Osteocyte (in vitro differentiated cells): ENCODE data around the gene PIP5K1B. TPM values are rescaled to one million over a fixed set of nuclear protein-coding genes. Genes with fewer than 3 reads are reported as not detected.

Experiments
- DNase-seq: peaks from one replicate; pipeline ENCODE4 v3.0.0; 2021; ENCODE audit warnings: mixed read lengths; ENCODE audit not compliant: unreplicated experiment; ENCODE audit errors: extremely low spot score
- H3K27ac Mint-ChIP-seq: one replicate; pipeline ENCODE4 v1.8.0; 2021; ENCODE audit warnings: mild to moderate bottlenecking, mixed read lengths; ENCODE audit not compliant: unreplicated experiment
- H3K27me3 Mint-ChIP-seq: one replicate; pipeline ENCODE4 v1.8.0; 2021; ENCODE audit warnings: mixed read lengths; ENCODE audit not compliant: unreplicated experiment
- H3K36me3 Mint-ChIP-seq: one replicate; pipeline ENCODE4 v1.8.0; 2021; ENCODE audit warnings: mixed read lengths; ENCODE audit not compliant: unreplicated experiment
- H3K4me1 Mint-ChIP-seq: one replicate; pipeline ENCODE4 v1.8.0; 2021; ENCODE audit warnings: mixed read lengths; ENCODE audit not compliant: unreplicated experiment
- H3K4me3 Mint-ChIP-seq: one replicate; pipeline ENCODE4 v1.8.0; 2021; ENCODE audit warnings: mild to moderate bottlenecking, moderate library complexity, mixed read lengths; ENCODE audit not compliant: unreplicated experiment
- H3K9me3 Mint-ChIP-seq: one replicate; pipeline ENCODE4 v1.8.0; 2021; ENCODE audit warnings: mixed read lengths; ENCODE audit not compliant: unreplicated experiment
- total RNA-seq: library from RNA; stranded (reverse); gene quantifications from 2 replicates; pipeline ENCODE4 v1.2.1, GENCODE V29; 2021
- TF ChIP-seq, protein P1 (sequence below): fragments of 200-600 bp; sonication (generic); IDR thresholded peaks from 2 replicates; pipeline ENCODE4 v1.5.0; 2021; ENCODE audit warnings: antibody characterized with exemption, mild to moderate bottlenecking, moderate library complexity

The PIP5K1B gene
- total RNA-seq, 1 donor from 2014 or later, result not detected

DNA sequence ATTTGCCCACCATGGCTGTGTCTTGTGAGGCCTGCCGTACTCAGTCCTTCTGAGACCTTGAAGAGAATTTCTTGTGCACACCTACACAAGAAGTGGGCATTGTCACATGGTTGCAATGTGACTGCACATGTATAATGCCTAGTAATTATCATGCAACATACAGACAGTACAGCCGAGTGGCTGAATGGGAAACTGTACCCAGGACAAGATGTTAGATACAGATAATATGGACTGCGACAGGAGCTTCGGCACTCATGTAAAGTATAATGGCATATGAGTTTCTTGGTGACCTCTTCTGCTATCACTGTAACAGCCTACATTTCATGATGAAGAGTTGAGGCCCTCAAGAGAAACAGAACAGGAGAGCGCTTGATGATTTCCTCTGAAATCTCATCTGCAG lies 313.7 kb downstream of the PIP5K1B start:
- DNase-seq, result no peak
- no peak overlapping the region for H3K4me3 Mint-ChIP-seq
- peaks cover 49% of the 10 kb centered on the region for H3K27me3 Mint-ChIP-seq
- H3K36me3 Mint-ChIP-seq, result no peaks in the 10 kb centered on the region
- H3K27ac Mint-ChIP-seq, result no peak overlapping the region
- H3K9me3 Mint-ChIP-seq, result no peaks in the 10 kb centered on the region
- no peaks in the 10 kb centered on the region for H3K4me1 Mint-ChIP-seq
- TF ChIP-seq, protein P1, sequence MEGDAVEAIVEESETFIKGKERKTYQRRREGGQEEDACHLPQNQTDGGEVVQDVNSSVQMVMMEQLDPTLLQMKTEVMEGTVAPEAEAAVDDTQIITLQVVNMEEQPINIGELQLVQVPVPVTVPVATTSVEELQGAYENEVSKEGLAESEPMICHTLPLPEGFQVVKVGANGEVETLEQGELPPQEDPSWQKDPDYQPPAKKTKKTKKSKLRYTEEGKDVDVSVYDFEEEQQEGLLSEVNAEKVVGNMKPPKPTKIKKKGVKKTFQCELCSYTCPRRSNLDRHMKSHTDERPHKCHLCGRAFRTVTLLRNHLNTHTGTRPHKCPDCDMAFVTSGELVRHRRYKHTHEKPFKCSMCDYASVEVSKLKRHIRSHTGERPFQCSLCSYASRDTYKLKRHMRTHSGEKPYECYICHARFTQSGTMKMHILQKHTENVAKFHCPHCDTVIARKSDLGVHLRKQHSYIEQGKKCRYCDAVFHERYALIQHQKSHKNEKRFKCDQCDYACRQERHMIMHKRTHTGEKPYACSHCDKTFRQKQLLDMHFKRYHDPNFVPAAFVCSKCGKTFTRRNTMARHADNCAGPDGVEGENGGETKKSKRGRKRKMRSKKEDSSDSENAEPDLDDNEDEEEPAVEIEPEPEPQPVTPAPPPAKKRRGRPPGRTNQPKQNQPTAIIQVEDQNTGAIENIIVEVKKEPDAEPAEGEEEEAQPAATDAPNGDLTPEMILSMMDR, result no peak

DNA sequence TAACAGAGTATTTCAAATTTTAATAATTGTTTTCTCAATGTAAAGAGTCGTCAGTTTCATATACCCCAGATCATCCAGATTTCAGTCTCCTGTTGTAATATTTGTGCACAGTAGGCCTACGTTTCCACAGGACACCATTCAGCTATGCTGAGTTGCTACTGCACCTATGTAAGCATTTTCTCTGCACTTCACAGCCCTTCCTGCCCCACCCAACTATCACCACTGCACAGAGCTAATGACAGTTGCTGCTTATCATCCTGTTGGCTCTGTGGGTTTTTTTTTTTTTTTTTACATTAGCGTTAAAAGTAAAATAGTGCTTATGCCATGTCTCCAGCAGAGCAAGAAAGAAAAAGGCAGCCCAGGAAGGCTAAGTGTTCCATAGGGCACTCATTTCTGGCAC lies 314.8 kb downstream of the PIP5K1B start:
- Mint-ChIP-seq H3K9me3 (no peaks in the 10 kb centered on the region), H3K36me3 (no peaks in the 10 kb centered on the region), H3K27ac (no peak overlapping the region), H3K4me1 (no peaks in the 10 kb centered on the region), H3K27me3 (peaks cover 57% of the 10 kb centered on the region), H3K4me3 (no peak overlapping the region)
- TF ChIP-seq, protein P1, result no peak
- DNase-seq, result no peak

DNA sequence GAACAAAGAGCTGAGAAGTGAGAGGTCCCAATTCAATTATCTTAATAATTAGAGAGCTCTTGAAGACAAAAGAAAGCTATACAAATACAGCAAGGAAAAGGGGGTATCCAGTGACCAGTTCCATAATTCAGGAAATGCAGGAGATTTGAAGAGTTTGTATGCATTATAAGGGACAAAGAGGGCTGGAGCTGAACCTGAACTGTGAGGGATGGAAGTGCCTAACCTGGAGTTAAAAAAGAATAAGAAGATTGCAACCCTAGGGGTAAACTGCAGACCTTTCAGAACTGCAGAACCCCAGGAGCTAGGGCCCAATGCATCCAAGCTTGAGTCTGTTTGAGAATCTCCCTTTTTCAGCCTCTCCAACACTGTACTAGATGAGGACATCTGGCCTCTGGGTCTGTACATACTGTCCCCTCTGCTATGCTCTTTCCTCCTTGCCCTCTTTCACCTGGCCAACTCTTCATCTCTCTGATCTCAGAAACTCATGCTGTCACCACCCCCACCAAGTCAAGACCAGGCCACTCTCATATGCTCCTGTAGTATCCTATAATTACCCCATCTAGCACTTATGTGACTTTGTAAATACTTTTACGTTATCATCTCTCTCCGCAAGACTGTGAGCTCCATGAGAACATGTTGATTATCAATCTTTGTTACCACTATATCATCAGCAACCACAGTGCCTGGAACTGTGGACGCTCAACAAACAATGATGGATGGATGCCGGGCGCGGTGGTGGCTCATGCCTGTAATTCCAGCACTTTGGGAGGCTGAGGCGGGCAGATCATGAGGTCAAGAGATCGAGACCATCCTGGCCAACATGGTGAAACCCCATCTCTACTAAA lies 315.5 kb downstream of the PIP5K1B start:
- Mint-ChIP-seq H3K4me3 (no peak overlapping the region), H3K27ac (no peak overlapping the region), H3K4me1 (no peaks in the 10 kb centered on the region), H3K9me3 (no peaks in the 10 kb centered on the region), H3K36me3 (no peaks in the 10 kb centered on the region), H3K27me3 (peaks cover 50% of the 10 kb centered on the region)
- DNase-seq, result no peak
- TF ChIP-seq, protein P1, result no peak

DNA sequence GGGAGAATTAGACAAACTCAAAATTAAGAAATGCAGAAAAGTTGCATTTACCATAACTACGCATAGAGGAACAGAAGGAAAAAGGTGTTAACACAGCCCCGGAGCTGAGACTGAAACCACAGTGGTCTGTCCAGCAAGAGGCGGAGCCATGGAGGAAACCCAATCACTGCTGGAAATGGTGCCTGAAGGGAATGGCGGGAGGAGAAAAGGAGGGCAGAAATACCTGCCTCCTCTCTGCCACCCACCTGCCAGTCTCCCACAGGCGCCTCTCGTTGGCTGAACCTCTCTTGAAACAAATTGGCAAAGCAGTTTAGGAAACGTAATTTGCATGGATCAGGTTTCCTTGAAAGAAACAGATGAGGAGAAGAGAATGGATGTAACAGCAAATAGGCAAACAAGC lies 318.6 kb downstream of the PIP5K1B start:
- no peaks in the 10 kb centered on the region for H3K4me1 Mint-ChIP-seq
- TF ChIP-seq, protein P1, result no peak
- no peaks in the 10 kb centered on the region for H3K36me3 Mint-ChIP-seq
- no peak overlapping the region for H3K27ac Mint-ChIP-seq
- H3K27me3 Mint-ChIP-seq, result peaks cover 37% of the 10 kb centered on the region
- H3K4me3 Mint-ChIP-seq, result no peak overlapping the region
- DNase-seq, result no peak
- no peaks in the 10 kb centered on the region for H3K9me3 Mint-ChIP-seq

DNA sequence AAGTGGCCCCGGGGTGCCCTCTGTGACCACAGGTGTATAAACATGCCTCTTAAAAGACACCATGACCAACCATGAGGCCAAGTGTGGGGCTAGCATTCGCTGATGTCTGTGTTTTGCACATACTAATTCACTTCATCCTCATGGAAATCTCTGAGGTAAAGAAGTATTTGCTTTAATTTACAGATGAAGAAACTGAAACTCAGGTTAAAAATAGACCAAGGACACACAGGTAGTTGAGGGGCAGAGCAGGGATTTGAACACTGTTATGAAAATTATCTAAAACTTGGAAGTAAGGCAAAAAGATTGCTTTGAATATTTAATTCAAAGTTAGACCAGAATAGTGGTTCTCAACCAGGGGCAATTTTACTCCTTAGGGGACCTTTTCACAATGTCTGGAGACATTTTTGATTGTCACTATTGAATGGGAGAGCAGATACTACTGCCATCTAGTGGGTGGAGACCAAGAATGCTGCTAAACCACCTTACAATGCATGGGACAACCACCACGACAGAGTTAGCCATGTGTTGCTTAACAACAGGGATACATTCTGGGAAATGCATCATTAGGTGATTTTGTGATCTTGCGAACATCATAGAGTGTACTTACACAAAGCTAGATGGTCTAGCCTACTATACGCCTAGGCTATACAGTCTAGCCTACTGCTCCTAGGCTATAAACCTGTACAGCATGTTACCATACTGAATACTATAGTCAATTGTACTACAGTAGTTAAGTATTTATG lies 322.5 kb downstream of the PIP5K1B start:
- TF ChIP-seq, protein P1, result peak; percentile 88
- H3K4me1 Mint-ChIP-seq, result no peaks in the 10 kb centered on the region
- no peak overlapping the region for H3K4me3 Mint-ChIP-seq
- no peak for DNase-seq
- H3K36me3 Mint-ChIP-seq, result no peaks in the 10 kb centered on the region
- H3K9me3 Mint-ChIP-seq, result peaks cover 7% of the 10 kb centered on the region
- no peak overlapping the region for H3K27ac Mint-ChIP-seq
- peaks cover 26% of the 10 kb centered on the region for H3K27me3 Mint-ChIP-seq
